Measurements from ENCODE around the gene ARHGAP23.

- TF ChIP-seq REST (IDR thresholded peaks at IDR 0.05; ENCODE audit: low read depth) (no peak), TEAD4 (IDR thresholded peaks at IDR 0.05) (no peak), CREB1 (IDR thresholded peaks at IDR 0.05; ENCODE audit: low read depth) (no peak)
Measured at GRCh38 chr17:38532451-38532850, 104.2 kb downstream of the ARHGAP23 start.
